Fibroblast of skin of left biceps (primary cell): ENCODE data around the gene PLPPR2.
"Not testable (repeated sequence)": the region's sequence is repeated elsewhere in the genome, so short reads cannot be mapped to it uniquely, and the experiment has no call there.

Source experiments
- DNase-seq, 2 experiments: peaks; one replicate each; pipeline ENCODE4 v3.0.0-alpha.2; 2013; ENCODE audit warnings: low read depth in 2 of 2

The PLPPR2 gene

DNA sequence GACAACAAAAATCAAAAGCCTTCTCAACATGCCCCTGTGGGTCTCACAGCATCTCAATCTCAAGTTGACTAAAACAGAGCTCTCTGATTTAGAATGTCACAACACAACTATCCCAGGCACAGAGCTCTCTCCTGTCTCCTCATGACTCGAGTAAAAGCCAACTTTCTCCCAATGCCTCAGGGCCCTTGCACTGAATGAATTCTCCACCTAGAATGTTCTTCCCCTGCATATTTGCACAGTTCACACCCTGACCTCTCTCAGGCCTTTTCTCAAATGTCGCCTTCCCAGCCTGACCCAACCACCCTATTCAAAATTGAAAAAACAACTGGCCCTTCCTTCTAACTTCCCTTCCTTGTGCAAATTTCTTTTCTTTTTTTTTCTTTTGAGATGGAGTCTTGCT lies 15.5 kb downstream of the PLPPR2 start:
- DNase-seq = no peak

DNA sequence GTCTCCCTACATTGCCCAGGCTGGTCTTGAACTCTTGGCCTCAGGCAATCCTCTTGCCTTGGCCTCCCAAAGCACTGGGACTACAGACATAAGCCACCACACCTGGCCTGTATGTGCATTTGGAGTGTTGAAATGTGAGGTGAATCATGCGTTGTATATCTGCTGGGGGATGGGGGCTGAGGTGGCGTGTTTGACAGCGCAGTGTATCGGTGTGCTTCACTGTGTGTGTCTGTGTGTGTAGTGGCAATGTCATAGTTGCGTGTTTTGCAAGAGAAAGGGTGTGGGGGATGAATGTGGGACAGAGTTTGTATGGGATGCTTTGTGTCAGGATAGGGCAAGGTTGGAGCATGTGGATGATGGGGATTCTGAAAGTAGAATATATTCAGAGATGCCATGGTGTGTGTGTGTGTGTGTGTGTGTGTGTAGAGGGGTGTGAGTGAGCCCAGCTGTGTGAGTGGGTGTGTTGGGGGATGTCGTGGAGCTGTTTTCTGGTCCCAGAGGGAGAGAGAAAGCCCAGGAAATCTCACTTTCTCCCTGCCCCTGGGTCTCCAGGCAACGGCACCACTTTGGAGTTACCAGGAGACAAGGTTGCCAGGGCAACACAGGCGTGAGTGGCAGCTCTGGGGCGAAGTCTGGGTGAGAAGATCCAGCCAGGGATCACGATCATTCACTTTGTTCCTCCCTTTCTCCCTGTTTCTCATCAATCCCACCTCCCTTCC lies 18.1 kb downstream of the PLPPR2 start:
- no peak for DNase-seq

DNA sequence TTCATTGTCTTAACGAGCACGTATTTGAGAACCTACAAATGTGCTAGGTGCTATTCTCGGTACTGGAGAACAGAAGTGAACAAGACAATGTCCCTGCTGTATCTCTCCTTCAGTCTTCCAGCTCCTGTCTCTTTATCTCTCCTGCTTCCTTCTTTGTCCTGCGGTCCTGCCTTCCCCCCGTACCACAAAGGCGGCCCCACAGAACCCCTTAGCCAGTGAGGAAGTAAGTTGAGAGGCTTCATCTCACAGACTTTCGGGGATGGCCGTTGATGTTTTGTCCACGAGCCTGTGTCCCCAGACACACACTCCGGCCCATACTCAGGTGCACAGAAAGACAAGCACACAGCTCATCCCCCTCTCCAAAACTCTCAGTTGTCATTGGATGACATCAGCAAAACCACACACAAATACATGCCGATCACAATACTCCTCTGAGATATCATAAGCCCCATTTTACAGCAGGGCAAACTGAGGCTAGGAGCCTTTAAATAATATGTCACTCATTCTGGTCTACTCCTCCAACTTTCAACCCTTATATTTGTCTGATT lies 18.7 kb downstream of the PLPPR2 start:
- DNase-seq = no peak

DNA sequence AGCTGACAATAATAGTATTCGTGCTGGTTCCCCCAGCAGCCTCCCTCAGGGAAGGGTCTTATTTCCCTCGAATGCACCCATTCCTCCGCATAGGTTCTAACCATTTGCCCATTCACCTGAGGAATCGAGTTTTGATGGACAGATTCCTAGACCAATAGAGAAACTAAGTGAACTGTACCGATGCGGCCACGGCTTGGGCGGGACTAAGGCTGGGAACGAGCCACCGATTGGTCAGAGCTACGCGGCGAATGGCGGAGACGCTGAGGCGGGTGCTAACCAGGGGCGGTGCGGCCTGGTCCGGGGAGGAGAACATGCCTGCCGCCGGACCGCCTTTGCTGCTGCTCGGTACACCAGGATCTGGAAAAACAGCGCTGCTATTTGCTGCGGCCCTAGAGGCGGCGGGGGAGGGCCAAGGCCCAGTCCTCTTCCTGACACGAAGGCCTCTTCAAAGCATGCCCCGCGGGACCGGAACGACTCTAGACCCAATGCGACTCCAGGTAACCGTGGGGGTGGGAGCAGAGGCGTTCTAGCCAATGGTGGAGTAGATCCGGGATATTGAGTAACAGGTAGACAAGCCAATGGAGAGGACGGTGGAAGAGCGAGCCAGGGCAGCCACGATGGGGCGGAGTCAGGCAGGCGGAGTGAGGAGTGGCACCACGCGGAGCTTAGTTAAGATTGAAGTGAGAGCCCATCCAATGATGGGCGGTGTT lies 19.4 kb downstream of the PLPPR2 start, which contains the start of gene SWSAP1:
TSS of gene SWSAP1 (plus strand) at position 234 of the 710 bp plus-strand sequence. CDS start at position 249, 15 bp downstream.
- DNase-seq = peak; percentile 98

DNA sequence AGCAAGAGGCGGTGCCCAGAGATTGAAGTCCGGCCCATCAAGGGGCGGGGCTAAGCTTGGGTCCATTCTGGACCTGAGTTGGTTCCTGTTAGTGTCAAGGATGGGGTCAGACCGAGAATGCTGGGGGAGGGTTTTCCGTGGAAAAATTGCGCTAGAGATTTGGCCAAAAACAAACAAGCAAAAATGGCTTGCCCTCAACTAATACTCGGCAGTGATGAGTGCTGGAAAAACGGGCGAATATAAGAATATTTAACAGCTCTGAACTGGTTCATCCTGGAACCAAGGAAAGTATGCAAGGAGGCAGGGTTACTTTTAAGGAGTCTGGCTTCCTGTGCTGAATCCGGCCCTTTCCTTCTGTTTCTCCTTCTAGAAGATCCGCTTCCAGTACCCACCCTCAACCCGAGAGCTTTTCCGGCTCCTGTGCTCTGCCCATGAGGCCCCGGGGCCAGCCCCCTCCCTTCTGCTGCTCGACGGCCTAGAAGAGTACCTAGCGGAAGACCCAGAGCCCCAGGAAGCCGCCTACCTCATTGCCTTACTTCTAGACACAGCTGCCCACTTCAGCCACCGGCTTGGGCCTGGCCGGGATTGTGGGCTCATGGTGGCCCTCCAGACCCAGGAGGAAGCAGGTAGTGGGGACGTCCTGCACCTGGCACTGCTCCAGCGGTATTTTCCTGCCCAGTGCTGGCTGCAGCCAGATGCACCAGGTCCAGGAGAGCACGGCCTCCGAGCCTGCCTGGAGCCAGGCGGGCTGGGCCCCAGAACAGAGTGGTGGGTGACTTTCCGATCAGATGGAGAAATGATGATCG lies 20.1 kb downstream of the PLPPR2 start:
- DNase-seq = no peak

DNA sequence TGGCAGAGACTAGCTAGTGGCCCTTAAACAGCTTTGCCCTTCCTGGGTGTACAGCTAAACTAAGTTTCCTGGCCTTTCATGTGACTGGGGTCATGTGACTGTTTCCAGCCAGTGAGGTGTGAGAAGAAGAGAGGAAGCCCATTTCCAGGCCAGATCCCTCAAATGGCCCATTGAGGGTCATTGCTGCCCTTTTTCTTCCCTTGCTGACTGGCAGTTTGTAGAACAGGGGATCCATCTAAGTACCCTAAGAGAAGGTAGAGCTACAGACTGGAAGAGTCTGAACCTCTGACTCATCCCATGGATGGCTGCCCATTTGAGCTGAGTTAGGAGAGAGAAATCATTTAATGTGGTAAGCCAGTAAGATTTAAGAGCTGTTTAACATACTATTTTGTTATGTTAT lies 22.0 kb downstream of the PLPPR2 start:
- peak; percentile 85 to 87 for DNase-seq

DNA sequence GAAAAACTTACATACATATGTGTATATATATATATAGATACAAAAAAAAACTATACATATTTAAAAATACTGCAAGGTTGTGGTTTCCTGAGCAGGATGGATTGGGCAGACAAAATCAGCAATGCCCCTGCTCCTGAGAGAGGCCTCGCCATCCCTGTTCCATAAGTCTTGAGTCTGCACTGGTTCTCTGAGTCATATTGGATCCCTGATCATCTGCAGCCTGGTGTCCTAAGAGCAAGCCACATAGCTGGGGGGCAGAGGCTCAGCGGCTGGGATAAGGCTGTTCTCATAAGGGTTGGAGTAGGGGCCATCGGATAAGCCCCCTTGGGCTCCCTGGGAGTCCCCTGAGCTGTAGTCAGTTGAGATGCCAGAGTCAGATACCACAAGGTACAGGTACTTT lies 22.5 kb downstream of the PLPPR2 start:
- no peak for DNase-seq

DNA sequence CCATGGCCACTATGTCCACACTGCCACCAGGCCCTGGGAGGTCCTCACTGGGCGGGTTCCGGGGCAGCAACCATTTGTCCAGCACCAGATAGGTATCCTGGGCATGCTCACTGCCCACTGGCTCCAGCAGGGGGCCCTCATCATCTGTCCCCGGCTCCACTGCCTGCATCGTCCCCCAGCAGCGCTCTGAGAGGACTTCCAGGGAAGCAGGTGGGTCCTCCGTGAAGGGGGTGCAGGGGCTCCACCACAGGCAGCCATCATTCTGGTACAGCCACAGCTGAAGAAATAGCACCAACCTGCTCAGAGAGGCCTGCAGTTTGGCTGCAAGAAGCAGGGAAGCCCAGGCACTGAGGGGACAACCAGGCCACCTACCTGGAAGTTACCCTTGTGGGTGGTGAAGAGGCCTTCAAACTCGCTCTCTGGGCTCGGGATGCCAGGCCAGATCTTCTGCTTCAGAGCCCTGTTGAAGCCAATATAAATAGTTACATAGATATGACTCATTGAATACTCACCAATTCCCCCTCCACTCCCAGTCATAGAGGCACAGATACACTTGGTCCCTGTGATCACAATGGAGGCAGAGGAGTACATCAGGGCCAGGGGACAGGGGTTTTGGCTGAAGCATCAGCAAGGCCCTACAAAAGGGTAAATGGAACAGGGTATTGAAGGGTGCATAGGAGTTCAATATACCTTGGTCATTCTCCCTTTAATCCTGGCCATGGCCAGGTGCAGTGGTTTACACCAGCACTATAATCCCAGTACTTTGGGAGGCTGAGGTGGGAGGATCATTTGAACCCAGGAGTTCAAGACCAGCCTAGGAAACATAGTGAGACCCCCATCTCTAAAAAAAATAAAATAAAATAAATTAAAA lies 23.3 kb downstream of the PLPPR2 start:
- no peak for DNase-seq

DNA sequence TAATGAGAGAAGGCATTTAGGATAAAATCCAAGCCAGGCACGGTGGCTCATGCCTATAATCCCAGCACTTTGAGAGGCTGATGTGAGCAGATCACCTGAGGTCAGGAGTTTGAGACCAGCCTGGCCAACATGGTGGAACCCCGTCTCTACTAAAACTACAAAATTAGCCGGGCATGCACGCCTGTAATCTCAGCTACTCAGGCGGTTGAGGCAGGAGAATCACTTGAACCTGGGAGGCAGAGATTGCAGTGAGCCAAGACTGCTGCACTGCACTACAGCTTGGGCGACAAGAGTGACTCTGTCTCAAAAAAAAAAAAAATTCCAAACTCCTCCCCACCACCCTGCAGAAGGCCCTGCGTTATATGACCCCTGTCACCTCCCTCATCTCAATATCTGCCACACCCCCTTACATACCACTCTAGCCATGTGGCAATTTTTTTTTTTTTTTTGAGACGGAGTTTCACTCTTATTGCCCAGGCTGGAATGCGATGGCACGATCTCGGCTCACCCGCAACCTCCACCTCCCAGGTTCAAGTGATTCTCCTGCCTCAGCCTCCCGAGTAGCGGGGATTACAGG lies 24.1 kb downstream of the PLPPR2 start:
- DNase-seq = not testable (repeated sequence)

DNA sequence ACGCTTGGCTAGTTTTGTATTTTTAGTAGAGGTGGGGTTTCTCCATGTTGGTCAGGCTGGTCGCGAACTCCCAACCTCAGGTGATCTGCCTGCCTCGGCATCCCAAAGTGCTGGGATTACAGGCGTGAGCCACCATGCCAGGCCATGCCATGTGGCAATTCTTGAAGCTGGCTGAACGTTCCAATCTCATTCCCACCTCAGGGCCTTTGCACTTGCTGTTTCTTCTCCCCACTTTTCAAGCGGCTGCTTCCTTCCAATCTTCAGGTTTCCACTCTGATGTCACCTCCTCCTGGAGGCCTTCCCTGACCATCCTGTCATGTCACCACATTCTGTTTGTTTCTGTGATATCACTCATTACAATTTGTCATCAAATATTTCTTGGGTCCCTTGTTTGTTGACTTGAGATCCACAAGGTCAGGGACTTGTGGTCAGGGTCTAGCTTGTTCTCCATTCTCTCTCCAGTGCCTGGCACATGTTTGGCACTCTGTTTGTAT lies 24.7 kb downstream of the PLPPR2 start:
- DNase-seq = no peak

DNA sequence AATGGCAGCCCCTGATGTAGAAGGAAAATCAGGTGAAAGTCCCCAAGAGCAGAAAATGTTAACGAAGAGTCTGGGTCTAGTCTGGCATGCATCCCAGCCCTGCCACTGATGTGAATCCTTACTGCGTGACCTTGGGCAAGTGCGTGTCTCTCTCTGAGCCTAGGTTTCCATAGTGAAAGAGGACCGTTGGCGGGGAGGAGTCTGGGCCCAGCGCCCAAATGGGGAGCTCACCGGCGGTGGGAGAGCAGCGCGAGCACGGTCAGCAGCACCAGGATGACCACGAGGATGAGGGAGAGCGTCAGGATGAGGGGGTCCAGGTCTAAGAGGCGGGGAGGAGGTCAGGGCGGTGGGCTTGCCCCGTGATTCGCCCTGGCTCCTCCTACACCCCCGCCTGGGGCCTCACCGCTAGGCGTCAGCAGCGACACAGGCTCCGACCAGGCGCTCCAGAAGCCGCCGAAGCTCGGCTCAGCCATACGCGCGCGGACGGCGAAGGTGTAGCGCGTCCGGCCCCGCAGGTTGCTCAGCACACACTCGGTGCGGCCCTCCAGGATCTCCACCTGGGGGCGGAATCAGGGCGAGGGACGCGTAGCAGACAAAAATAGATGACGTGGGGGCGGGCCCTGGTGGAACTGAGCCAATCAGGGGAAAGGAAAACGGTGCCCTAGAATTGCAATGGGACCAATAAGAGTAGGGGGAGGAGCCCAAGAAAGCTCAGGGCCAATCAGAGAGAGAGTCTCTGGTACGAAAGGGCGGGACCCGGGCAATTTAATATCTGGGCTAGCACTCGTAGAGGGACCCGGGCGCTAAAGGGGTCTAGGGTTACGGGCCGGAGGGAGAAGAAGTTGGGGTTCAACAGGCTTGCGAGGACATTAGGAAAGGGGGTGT lies 25.7 kb downstream of the PLPPR2 start:
- peak; percentile 85 to 87 for DNase-seq

DNA sequence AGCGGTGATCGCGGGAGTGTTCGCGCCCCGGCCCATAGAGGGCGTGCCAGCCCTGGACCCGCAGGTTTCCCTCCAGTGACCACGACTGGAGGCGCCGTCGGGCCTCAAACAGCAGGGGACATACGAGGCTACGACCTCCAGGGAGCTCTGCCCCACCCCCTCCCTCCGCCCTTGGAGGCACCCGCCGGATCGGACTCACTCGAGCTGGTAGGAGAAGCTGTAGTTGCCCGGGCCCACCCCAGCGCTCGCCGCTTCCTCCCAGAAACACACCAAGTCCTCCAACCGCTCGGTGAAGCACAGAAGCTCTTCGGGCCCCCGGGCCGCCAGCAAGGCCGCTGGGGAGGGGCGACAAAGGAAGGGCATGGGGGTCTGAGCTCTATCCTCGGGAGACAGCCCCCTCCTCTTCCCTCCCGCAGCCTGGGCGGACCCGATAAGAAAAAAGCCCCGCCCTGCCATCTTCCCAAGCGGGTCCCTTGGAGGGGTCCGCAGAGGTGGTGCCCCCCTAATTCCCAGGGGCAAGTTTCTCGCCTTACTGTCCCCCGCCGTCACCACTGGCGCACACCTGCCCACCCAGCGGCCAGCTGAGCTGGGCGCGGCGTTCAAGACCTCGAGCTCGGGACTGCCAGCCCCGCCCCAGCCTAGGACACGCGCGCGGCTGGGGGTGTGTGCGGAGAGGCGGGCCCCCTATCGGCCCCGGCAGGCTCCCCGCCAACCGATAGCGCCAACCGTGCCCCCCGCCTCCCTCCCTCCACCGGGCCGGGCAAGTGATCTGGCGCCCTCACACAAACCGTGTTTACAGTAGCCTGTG lies 27.9 kb downstream of the PLPPR2 start:
- no peak for DNase-seq

DNA sequence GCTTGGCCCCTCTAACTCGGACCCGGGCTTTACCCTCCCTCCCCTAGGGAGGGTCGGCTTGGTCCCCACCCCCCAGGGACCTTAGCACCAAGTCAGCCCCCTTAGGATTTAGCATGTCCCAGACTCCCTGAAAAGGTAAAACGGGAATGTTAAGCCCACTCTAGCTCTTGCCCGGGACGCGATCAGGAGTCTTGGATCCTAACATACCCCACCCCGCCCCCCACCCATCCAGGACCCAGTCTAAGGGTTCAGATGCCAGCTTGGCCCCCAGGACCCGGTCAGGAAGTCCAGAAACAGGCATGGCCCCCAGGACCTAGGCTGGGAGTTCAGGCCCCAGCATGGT lies 28.4 kb downstream of the PLPPR2 start:
- DNase-seq = no peak

DNA sequence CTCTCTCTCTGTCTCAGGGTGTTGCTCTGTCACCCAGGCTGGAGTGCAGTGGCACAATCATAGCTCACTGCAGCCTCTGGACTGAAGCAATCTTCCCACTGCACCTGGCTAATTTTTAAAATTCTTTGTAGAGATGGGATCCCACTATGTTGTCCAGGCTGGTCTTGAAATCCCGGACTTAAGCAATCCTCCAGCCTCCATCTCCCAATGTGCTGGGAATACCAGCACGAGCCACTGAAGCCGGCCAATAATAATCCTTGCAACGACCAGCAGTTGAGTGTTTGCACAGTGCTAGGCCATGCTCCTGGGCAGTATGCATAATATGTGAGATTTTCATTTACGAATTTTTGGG lies 29.5 kb downstream of the PLPPR2 start:
- no peak for DNase-seq

DNA sequence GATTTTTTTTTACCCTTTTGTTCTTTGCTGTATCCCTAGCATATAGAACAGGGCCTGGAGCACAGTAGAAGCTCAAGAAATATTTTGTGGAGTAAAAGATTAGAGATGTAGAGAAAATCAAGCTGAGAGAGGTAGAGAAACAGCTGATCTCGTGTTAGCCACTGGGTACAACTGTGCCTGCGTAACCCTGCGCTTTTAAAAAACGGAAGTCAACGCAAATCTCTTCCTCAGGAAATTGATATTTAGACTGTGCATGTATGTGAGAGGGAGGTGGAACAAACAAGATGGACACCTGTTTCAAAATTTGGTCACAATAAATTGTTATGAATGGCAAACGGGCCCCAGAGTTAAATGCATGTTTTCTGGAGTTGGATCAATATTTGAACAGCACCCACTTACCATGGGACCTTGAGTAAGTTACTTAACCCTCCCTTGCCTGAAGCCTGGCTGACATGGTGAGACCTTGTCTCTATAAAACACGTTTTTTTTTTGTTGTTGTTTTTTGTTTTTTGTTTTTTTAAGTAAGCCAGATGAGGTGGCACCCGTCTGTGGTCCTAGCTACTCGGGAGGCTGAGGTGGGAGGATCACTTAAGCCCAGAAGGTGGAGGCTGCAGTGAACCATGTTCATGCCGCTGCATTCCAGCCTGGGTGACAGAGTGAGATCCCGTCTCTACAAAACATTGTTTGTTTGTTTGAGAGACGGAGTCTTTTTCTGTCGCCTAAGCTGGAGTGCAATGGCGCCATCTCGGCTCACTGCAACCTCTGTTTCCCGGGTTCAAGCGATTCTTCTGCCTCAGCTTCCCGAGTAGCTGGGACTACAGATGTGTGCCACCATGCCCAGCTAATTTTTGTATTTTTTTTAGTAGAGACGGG lies 32.2 kb downstream of the PLPPR2 start:
- no peak for DNase-seq

DNA sequence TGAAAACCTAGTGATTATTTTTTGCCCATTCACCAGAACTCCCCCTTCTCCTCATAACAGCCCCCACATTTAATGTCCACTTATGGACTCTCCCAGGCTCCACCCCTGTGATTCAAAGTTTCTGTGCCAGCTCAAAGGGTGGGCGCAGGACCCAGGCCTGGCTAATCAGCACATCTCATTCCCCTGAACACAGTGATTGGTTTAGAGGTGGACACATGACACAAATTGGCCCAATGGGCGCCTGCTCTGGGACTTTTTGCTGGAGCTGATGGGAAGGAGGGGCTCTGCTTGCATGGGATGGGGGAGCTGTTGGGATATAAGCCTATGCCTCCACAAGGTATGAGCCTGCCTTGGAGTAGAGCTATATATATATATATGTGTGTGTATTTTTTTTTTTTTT lies 35.1 kb downstream of the PLPPR2 start:
- DNase-seq = no peak

DNA sequence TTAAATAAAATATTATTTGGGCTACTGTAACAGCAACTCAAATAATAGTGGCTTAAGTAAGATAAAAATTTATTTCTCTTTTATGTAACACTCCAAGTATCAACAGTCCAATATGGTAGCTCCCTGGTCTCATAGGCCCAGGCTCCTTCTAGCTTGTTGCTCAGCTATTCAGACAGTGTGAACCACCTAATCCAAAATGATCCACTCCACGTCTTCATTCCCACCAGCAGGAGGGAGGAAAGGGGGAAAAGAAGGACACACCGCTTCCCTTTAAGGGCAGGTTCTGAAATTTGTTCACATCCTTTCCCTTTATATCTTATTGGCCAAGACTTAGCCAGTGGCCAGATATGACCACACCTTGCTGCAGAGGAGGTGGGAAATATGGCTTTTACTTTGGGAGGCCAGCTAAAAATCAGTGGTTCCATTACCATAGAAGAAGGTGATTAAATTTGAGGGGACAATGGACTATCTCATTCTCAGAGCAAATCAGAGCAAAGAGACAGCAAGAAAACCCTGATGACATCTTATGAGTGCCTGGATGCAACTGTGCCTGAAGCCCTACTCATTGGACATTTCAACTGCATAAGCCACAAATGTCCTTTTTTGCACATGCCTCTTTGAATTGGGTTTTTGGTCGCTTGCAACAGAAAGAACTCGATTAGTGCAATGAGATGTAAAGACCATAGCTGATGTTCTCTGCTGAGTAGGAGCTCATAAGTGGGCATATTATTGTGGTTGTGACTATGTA lies 35.9 kb downstream of the PLPPR2 start:
- DNase-seq = no peak
